Esophagus squamous epithelium (tissue), 4 donors: Measurements from ENCODE around the gene SLC2A6.

Experiments used
- CTCF ChIP-seq, 6 experiments: fragments of 450-650 bp in 4 of 6; fragments of 200-600 bp in 2 of 6; sonication (generic) in 2 of 6; IDR thresholded peaks; one replicate each; pipeline ENCODE4 v1.5.1; 2016 to 2019; ENCODE audit warnings: antibody characterized with exemption in 6 of 6, mild to moderate bottlenecking in 4 of 6, moderate library complexity in 4 of 6
- POLR2A ChIP-seq, 4 donors: fragments of 450-650 bp; IDR thresholded peaks; one replicate each; pipeline ENCODE4 v1.6.1; 2017; ENCODE audit warnings: antibody characterized with exemption in 4 of 4, mild to moderate bottlenecking in 4 of 4, moderate library complexity in 3 of 4

DNA sequence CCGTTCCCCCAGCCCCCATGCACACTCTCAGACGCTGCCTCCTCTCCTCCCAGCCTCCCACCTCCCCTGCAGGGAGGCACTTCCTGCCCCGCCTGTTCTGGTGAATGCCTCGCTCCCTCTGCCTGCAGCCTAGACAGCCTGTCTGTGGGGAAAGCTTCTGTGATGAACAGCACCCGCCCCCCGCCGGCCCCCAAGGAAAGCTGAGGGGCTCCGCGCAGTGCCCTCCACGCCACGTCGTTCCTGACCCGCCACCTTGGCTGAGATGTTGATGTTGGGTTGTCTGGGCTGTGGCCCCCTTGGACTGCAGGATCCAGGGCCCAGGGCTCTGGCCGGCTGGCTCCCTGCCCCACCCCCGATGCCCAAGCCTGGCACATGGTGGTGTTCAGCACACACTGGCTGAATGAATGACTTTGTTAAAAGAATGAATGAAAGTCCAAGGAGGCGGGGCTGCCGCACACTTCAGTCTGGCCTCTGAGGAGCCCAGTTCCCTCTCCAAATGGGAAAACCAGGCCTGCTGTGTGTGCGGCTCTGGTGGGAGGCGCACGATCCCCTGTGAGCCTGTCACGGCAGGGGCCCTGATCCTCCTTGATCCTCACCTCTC, 47.9 kb upstream of the SLC2A6 start:
- TF ChIP-seq CTCF (IDR thresholded peaks at IDR 0.05) (no peak), POLR2A (IDR thresholded peaks at IDR 0.05) (no peak)
